GM18870 (cell line): ENCODE results near the gene NUBPL.
"Not testable (repeated sequence)": the region's sequence is repeated elsewhere in the genome, so short reads cannot be mapped to it uniquely, and the experiment has no call there.

Experiments
- ATAC-seq: cut with Tn5 transposase; IDR thresholded peaks from one replicate; pipeline ENCODE4 v1.9.1; 2021; ENCODE audit warnings: moderate library complexity; ENCODE audit not compliant: unreplicated experiment

Gene NUBPL

GRCh38 chr14:31727797-31728196 lies 166.6 kb downstream of the NUBPL start:
- no peak for ATAC-seq

- ATAC-seq: no peak
Measured at GRCh38 chr14:31740688-31741087, 179.5 kb downstream of the NUBPL start.

GRCh38 chr14:31745741-31746140 lies 184.5 kb downstream of the NUBPL start:
- no peak for ATAC-seq

- no peak for ATAC-seq
Measured at GRCh38 chr14:31746326-31746725, 185.1 kb downstream of the NUBPL start.

- ATAC-seq: no peak
Measured at GRCh38 chr14:31749275-31749674, 188.1 kb downstream of the NUBPL start.

GRCh38 chr14:31751047-31751446 lies 189.8 kb downstream of the NUBPL start:
- not testable (repeated sequence) for ATAC-seq

- ATAC-seq: no peak
Measured at GRCh38 chr14:31752867-31753661, 191.9 kb downstream of the NUBPL start.

GRCh38 chr14:31758941-31759340 lies 197.7 kb downstream of the NUBPL start:
- ATAC-seq: no peak

GRCh38 chr14:31760277-31760676 lies 199.1 kb downstream of the NUBPL start:
- ATAC-seq: no peak

GRCh38 chr14:31761325-31761724 lies 200.1 kb downstream of the NUBPL start:
- no peak for ATAC-seq

- no peak for ATAC-seq
Measured at GRCh38 chr14:31763041-31763440, 201.8 kb downstream of the NUBPL start.

GRCh38 chr14:31766315-31766892 lies 205.2 kb downstream of the NUBPL start:
- ATAC-seq: no peak

- ATAC-seq: no peak
Measured at GRCh38 chr14:31768355-31768754, 207.2 kb downstream of the NUBPL start.

- ATAC-seq: no peak
Measured at GRCh38 chr14:31770271-31770670, 209.1 kb downstream of the NUBPL start.

GRCh38 chr14:31774567-31774966 lies 213.4 kb downstream of the NUBPL start:
- no peak for ATAC-seq

- ATAC-seq: no peak
Measured at GRCh38 chr14:31777312-31777711, 216.1 kb downstream of the NUBPL start.

- no peak for ATAC-seq
Measured at GRCh38 chr14:31781578-31781977, 220.4 kb downstream of the NUBPL start.

GRCh38 chr14:31785574-31785973 lies 224.4 kb downstream of the NUBPL start:
- ATAC-seq: no peak

GRCh38 chr14:31787377-31787776 lies 226.2 kb downstream of the NUBPL start:
- ATAC-seq: no peak

- no peak for ATAC-seq
Measured at GRCh38 chr14:31788340-31788739, 227.1 kb downstream of the NUBPL start.

- no peak for ATAC-seq
Measured at GRCh38 chr14:31792726-31793125, 231.5 kb downstream of the NUBPL start.

GRCh38 chr14:31797946-31798345 lies 236.7 kb downstream of the NUBPL start:
- ATAC-seq: not testable (repeated sequence)

GRCh38 chr14:31802838-31803237 lies 241.6 kb downstream of the NUBPL start:
- no peak for ATAC-seq
